OCI-LY1 (cell line): ENCODE results near the gene PAX8.

Source experiments
- CTCF ChIP-seq: fragments of 200-600 bp; sonication (generic), shearing (Covaris generic); IDR thresholded peaks from 2 replicates; pipeline ENCODE4 v1.5.1; 2017; ENCODE audit warnings: mild to moderate bottlenecking, antibody characterized with exemption, low read length, moderate library complexity, mixed read lengths
- EZH2 ChIP-seq: fragments of 200-600 bp; sonication (generic), shearing (Covaris generic); IDR thresholded peaks from 2 replicates; pipeline ENCODE4 v1.8.0; 2017; ENCODE audit warnings: borderline replicate concordance, mixed run types, mild to moderate bottlenecking, antibody characterized with exemption, low read length, moderate library complexity, mixed read lengths

GRCh38 chr2:113268621-113269360 lies 9.9 kb downstream of the PAX8 start:
- TF ChIP-seq CTCF (no peak), EZH2 (no peak)
